GM19043 (cell line): ENCODE results near the gene NUCKS1.

ENCODE experiments used
- ATAC-seq: cut with Tn5 transposase; IDR thresholded peaks from one replicate; pipeline ENCODE4 v1.9.1; 2021; ENCODE audit warnings: low read depth; ENCODE audit not compliant: unreplicated experiment

The NUCKS1 gene

DNA sequence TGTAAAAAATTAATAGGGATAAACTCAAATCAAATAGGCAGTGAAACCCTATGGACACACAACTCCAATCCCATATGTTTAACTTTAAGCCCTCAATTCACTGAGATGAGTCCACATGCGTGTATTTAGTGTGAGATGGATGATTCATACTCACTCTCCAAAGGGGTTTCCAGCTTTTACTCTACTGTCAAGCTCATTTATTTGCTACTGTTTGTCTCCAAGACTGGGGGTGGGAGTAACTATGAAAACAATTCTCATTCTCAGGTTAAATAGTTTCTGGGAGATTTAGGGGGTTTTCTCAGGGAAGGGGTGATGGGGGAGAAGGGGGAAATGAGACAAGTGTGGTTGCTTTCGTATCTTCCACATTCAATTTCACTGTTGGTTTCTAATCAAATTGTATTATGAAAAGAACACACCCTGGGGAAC lies 22.6 kb upstream of the NUCKS1 start:
- no peak for ATAC-seq

DNA sequence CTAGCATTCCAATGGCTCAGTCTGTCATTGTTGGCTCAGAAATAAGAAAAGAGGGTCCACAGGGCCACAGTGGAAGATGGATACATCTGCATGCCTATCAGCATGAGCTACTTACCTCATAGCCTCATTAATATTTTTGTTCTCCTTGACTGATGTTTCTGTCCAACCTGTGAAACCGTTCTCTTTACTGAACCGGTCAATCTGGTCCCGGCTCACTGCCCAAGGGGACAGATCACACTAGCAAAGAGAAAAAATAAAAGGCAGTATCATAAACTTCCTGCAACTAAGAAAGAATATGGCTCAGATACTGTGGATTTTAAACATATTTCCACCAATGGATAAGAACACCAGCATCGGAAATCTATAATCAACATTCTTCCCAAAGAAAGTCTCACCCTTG lies 20.6 kb upstream of the NUCKS1 start:
- ATAC-seq: no peak

DNA sequence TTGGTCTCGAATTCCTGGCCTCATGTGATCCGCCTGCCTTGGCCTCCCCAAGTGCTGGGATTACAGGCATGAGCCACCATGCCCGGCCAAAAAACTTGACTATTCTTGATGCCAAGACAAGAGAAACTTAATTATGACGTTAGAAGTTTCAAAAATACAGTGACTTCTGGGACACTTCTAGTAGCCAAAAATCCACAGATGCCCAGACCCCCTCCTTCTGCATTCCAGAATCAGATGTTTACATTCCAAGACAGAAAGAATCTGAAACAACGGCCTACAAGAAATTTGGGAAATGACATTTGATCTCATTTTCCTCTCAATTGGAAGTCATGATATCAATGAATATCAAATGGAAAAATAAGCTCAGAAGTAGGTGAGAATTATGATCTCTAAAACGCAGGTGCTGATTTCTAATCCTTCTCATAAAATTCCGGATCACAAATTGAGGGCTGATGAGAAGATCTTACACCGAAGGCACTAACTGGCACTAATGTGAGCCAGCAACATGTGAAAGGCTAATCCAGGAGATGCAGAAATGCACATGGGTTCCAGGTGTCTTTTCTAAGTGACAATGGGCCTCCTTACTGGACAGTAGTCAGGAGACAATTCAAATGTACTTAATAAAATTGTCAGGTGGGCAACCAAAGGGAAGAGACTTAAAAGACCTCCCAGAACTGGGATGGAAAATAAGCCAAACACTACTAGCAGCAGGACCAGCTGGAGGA lies 19.8 kb upstream of the NUCKS1 start:
- no peak for ATAC-seq

DNA sequence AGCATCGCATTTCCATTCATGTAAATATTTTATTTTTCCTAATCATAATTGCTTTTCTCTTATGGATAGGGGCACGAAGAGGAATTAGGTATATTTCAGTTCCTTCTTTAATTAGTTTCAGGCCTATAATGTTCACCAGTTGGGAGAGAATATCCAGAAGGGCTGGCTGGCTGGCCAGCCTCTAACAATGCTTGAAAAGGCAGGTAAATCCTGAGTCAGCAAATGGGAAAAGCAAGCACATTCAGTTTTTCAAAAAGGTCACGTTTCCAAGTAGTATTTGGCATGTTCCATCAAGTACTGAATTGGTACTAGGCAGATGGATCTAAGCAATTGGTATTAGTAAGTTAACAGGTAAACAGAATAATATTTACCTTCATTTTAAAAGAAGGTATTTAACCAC lies 17.3 kb upstream of the NUCKS1 start:
- ATAC-seq: no peak

DNA sequence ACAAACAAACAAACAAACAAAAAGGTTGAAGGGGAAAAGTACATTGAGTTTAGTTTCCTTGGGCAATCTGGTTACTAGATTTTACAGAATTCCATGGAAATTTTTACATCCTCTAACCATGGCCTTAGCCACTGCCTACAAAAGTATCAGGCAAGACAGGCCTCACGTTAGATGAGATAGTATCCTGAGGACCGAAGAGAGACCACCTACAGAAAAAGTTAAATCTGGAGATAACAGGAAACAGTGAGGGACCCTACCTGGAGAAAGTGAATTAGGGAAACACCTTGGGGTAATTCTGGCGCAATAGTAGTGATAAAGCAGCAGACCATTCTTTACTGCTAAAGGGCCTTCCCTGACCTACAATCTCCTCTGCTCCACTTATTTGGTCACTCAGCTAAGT lies 16.6 kb upstream of the NUCKS1 start:
- no peak for ATAC-seq

DNA sequence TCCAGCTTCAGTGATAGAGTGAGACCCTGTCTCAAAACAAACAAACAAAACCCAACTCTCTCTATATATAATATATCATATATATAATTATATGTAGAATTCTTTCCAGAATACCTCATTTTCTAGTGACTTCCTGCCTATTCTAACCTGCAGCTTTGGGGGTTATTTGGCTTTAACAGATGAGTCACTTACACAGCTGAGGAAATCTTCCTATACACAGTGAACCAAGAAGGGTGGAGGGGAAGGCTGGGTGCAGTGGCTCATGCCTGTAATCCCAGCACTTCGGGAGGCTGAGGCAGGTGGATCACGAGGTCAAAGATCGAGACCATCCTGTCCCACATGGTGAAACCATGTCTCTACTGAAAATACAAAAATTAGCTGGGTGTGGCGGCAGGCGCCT lies 16.1 kb upstream of the NUCKS1 start:
- no peak for ATAC-seq

DNA sequence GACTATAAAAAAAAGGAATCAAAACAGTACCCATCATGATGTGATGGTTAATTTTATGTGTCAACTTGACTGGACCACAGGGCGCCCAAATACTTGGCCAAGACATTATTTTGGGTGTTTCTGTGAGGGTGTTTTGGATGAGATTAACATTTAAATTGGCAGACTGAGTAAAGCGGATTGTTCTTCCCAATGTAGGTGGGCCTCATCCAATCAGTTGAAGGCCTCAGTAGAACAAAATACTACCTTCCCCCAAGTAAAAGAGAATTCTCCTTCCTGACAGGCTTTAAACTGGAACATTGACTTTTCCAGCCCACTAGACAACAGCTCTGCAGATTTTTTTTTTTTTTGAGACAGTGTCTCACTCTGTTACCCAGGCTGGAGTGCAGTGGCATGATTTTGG lies 14.6 kb upstream of the NUCKS1 start:
- no peak for ATAC-seq

DNA sequence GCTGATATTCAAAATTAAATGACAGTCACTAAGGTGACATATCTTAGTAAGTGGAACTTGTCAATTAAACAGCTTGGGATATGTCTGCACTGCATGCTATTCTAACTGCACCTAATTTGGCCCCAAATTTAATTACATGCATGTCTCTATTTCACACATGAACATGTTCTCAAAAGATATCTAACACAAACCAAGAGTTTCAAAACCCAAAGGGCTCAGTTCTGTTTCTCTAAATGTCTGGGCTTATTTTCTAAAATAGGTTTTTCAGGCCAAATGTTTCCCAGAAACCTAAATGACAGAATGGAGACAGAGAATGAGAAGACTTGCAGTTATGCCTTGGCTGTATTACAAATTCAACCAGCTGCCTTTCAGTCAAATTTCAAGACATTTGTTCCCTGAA lies 14.0 kb upstream of the NUCKS1 start:
- no peak for ATAC-seq

DNA sequence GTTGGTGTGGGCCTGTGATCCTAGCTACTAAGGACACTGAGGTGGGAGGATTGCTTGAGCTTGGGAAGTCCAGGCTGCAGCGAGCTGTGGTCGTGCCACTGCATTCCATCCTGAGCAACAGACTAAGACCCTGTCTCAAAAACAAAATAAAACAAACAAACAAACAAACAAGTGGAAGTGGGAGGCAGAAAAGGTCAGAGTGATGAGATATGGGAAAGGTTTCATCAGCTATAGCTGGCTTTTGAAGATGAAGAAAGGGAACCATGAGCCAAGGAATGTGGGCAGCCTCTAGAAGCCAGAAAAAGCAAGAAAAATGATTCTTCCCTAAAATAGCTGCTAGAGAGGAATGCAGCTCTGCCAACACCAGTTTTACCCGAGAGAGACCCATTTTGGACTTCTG lies 10.6 kb upstream of the NUCKS1 start:
- ATAC-seq: no peak

DNA sequence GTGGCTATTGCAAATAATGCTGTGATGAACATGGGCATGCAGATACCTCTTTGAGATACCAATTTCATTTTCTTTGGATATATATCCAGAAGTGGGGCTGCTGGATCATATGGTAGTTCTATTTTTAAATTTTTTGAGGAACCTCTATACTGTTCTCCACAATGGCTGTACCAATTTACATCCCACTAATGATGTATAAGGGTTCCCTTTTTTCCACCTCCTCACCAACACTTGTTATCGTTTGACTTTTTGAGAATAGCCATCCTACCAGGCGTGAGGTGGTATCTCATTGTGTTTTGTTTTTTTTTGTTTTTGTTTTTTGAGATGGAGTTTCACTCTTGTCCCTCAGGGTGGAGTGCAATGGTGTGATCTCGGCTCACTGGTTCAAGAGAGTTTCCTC lies 6.6 kb upstream of the NUCKS1 start:
- ATAC-seq: no peak

DNA sequence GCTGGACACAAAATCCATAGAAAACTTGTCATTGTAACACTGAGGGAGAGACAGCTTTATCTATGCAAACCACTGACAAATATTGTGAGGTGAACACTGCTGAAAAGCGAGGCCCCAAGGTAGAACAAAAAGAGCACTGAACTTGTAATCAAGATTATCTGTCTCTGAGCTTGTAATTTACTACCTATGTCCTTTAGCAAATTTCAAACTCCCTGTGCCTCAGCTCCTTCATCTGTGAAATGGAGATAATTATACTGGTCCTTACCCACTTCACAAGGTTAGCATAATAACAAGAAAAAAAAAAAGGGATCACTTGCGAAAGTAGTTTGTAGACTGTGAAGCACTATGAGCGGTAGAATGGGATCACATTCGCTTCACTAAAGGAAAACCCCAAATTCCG lies 4.9 kb upstream of the NUCKS1 start:
- no peak for ATAC-seq

DNA sequence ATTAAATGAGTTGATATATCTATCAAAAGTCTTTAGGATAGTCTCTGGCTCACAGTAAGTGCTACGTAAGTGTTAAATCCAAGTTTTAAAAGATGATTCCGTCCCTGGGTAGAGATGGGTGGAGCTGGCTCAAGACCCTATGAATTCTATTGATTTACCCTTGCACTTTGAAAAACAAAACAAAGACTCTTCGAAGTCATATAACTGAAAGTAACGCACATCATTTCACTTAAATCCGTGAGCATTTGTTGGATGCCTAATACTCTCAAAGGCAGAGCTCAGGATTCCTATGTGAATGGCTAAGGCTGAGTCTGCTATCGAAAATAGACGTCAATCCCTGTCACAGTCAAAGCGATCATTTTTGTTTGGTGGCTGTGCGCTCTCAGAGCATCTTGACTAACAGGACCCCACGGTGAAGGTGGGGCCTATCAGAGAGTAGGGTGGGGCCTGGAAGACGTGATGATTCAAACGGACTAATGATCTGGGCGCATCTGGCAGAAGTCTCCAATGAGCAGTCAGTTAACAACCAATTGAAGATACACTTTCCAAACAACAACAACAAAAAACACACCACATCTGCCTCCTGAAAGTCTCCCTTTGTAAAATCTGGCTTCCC lies 1.2 kb upstream of the NUCKS1 start:
- no peak for ATAC-seq

DNA sequence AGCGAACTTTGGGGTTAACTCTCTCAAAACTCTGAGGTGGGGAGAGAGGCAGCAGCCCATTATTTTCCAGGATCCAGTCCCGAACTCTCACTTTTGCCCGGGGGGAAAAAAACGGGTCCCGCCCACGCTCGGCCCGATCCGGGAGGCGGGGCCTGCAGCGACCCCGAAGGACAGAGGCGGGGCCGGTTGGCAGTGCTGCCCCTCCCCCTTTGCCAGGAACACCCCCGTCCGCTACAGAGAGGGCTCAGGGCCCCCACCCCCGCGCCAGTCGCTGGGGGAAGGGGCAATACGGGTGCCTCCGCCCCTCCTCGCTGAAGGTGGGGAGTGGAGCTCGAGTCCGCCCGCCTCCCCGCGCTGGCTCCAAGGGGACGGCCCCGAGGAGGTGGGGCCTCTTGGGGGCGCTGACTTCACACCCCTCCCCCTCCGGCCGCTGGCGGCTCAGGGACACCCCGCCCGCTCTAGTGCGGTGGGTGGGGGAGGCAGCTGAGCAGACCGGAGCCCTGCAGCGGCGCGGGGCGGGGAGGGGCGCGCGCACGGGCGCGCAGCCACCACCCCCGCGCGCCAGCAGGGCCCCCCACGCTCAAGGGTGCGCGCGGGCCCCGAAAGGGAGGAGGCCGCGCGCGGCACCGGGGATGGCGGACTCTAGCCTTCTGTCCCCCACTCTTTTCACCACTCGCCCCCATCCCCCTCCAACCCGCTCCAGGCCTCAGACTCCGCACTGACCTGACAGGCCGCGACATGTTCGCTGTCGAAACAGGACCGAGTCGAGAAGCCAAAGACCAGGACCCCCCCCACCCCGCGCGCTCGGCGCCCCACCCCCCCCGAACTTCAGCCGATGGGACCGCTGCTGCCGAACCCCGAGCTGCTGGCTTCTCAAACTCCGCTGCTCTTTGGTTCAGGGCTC lies 496 bp downstream of the NUCKS1 start:
- peak; percentile 67 for ATAC-seq

DNA sequence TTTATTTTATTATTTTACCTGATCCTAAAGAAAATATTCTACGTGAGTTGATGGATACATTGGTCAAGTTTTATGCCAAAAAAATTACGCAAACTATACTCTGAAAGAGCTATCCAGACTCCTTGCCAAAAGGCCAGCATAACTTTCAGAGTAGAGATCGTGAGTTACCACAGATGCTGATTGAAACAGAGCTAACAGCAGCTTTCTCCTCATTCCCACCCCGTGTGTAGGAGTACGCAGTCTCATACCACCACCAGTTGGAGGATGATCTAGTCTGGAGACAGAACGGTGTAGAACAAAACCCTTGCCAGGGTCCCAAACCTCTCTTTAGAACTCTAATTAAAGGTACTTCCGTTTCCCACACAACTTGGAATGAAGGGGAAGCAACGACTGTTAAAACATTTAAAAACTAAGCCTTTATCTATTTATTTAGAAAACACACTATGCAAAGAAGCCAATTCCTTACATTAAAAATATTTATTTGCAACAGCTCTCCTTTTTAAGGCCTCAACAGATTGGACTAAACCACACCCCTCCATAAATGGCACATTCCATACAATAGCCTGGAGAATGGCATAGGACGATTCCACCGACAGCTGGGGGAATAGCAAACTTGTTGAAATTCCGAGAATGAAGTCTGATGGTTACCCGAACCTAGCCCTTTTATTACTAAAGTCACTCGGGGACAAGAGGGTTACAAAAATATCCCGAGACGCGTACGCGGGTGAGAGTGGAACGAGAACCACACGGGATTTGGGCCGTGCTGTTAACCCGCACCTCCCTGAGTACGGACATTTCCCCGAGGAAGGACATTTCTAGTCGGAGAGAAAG lies 1.4 kb downstream of the NUCKS1 start:
- ATAC-seq: peak; percentile 4

DNA sequence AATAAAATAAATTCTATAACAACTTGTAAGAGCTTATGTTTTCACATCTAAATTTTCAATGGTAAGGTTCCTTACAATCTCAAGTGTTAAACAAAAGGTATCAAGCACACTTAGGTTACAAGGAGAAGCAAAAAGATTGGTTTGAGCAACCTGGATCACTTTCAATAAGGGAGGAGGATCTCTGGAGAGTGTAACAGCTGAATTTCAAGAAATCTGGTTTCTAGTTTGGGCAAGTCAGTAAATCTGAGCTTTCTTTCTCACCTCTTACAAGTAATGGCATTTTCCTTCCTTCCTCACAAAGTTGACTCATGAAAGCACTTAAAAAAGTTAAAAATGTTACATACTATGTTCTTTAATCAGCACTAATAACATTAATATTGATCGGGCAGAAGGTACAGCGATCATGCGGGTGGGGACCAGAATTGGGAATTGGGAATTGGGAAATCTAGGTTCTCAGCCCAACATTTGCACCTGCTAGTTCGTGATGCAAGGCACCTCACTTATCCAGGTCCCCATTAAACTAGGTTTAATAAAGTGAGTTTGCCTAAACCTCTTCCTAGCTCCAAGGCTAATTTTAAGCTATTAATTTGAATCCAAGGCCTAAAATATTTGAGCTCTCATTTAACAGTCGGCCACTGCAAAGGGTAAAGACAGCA lies 3.1 kb downstream of the NUCKS1 start:
- no peak for ATAC-seq

DNA sequence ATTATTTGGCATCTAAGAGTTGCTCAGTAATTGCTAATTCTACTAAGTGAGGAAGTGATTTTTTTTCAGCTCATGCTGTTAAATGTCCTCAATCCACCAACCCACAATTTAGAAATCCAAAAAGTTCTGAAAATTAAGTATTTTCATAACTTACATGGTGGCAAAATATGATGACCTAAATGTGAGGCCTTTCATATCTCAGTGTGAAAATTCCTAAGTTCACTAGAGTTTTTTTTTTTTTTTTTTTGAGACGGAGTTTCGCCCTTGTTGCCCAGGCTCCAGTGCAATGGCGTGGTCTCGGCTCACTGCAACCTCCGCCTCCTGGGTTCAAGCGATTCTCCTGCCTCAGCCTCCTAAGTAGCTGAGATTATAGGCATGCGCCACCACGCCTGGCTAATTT lies 5.6 kb downstream of the NUCKS1 start:
- no peak for ATAC-seq

DNA sequence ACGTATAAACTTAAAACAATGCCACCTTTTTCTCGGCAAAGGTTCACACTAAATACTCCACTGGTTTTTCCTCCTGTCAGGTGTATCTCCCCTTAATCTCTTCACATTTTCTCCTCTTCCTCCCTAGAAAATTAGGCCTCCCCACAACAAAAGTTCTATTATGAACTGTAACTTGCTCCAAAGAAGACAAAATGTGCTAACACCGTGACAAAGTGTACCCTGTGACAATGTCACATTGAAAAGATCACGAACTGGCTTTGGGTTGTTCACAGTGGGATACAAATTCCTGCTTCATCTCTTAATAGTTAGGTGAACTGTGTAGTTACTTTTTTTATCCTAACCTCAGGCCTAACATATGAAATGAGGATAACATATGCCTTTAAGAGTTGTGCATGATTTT lies 6.0 kb downstream of the NUCKS1 start:
- ATAC-seq: no peak

DNA sequence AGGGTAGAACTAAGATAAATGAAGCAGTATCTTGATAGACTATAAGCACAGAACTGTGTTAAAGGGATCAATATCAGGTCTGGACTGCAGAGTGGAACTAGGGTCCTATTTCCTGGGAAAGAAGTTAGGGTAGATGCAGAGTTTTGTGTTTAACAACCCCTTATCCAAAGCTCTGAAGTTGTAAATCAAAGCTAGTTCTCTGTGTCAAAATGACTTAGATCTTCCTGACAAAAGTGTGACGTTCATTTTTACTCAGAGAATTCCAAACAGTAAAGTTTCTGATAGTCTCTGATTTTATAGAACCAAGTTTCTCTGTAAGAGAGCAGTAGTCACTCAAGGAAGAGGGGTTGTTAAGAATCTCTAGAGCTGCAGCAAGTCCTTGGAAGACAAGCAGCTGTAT lies 8.3 kb downstream of the NUCKS1 start:
- ATAC-seq: no peak

DNA sequence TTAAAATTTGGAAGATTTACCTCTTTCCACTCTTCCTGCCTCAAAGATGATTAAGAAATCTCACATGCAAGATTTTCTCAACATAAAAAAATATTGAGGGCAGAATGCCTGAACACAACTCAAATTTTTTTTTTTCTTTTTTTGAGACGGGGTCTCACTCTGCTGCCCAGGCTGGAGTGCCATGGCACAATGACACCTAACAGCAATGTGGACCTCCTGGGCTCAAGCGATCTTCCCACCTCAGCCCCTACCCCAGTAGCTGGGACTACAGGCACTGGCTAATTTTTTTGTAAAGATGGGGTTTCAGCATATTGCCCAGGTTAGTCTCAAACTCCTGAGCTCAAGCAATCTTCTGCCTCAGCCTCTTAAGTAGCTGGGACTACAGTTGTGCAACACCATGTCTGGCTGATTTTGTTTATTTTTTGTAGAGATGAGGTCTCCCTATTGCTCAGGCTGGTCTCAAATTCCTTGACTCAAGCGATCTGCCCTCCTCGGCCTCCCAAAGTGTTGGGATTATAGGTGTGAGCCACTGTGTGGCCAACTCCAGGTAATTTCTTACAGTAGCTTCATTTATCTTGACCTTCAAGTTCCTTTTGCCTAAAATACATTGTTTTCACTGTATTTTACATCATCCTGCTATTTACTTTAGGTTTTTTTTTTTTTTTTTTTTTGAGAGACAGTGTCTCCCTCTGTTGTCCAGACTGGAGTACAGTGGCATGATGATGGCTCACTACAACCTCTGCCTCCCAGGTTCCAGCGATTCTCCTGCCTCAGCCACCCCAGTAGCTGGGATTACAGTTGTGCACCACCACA lies 10.4 kb downstream of the NUCKS1 start:
- no peak for ATAC-seq
